Esophagus squamous epithelium (tissue), 5 donors: Measurements from ENCODE around the gene CARMIL1. TPM values are rescaled to one million over a fixed set of nuclear protein-coding genes. Genes with fewer than 3 reads are reported as not detected.

ENCODE experiments used
- DNase-seq: peaks from one replicate; lab custom pipeline; 2025; lab: John Stamatoyannopoulos, UW
- H3K27ac ChIP-seq, 4 donors: fragments of 200-600 bp; sonication (generic); one replicate each; pipeline ENCODE4 v1.5.1; 2016 to 2019; ENCODE audit warnings: mild to moderate bottlenecking in 1 of 4
- H3K27me3 ChIP-seq, 4 donors: fragments of 200-600 bp; sonication (generic); 1 replicate in 3 of 4; 2 replicates in 1 of 4; pipeline versions ENCODE4 v1.5.1 to v1.6.0; 2017 to 2021; ENCODE audit warnings: antibody characterized with exemption in 1 of 4
- H3K36me3 ChIP-seq, 3 donors: fragments of 200-600 bp; sonication (generic); one replicate each; pipeline ENCODE4 v1.5.1; 2016 to 2019
- H3K4me1 ChIP-seq, 3 donors: fragments of 200-600 bp; sonication (generic); one replicate each; pipeline ENCODE4 v1.5.1; 2017 to 2019
- H3K4me3 ChIP-seq, 4 donors: fragments of 200-600 bp; sonication (generic); 1 replicate in 3 of 4; 2 replicates in 1 of 4; pipeline ENCODE4 v1.5.1; 2016 to 2019; ENCODE audit warnings: mild to moderate bottlenecking in 2 of 4, moderate library complexity in 1 of 4
- H3K9me3 ChIP-seq, 3 donors: fragments of 200-600 bp; sonication (generic); one replicate each; pipeline ENCODE4 v1.5.1; 2016 to 2019
- POLR2A ChIP-seq, 4 donors: fragments of 450-650 bp; IDR thresholded peaks; one replicate each; pipeline ENCODE4 v1.6.1; 2017; ENCODE audit warnings: antibody characterized with exemption in 4 of 4, mild to moderate bottlenecking in 4 of 4, moderate library complexity in 3 of 4
- WGBS, 2 donors: methylation state at CpG; one replicate each; pipeline ENCODE4 v1.1.5; 2018; 5-methylcytosine and 5-hydroxymethylcytosine counted together
- intact Hi-C: fragments of 100-400 bp; cut with DNase I; formaldehyde crosslinking; loops from one replicate; pipeline ENCODE4 v1.15.0; 2022
- total RNA-seq, 4 donors: library from RNA; depleted of rRNA; stranded (reverse); fragments of >200 nt; gene quantifications; one replicate each; pipeline ENCODE4 v1.1.0, GENCODE V29; 2016
- TF ChIP-seq, protein P1 (sequence below), 6 experiments: fragments of 450-650 bp in 4 of 6; fragments of 200-600 bp in 2 of 6; sonication (generic) in 2 of 6; IDR thresholded peaks; one replicate each; pipeline ENCODE4 v1.5.1; 2016 to 2019; ENCODE audit warnings: antibody characterized with exemption in 6 of 6, mild to moderate bottlenecking in 4 of 6, moderate library complexity in 4 of 6
- donor health status: DM: yes; HTN: yes; CAD: no.

The CARMIL1 gene
- total RNA-seq, 4 donors from 2014 or later = 7.2 to 19.7 (median 18.3) TPM

DNA sequence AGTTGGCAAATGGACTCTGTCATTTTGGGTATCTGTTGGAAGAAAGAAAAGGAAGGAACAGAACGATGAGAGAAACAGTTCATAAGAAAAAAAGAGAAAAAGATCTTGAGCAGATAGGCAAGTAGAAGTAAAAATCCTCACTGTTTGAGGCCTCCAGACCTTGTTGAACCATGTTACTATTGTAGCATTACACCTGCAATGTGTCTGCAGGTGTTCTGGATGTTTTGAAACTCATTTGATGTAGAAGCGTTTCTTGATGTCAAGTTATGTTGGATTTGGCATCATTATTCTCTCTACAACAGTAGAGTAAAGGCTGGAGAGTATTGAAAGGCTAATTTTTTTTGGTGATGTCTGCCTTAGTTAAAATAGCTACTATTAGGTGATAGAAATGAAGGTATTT is 108.7 kb downstream of the CARMIL1 start:
- H3K4me3 ChIP-seq = no peak overlapping the region
- 66% methylated on average over 2 of the region's 2 CpGs for WGBS, 2 donors
- intact Hi-C loops = no loop called here

GRCh38 chr6:25388776-25389175 is 109.6 kb downstream of the CARMIL1 start:
- Histone ChIP-seq H3K9me3 (no peaks in the 10 kb centered on the region), H3K36me3 (no peaks in the 10 kb centered on the region), H3K4me3 (no peak overlapping the region), H3K27ac (no peak overlapping the region), H3K27me3 (no peaks in the 10 kb centered on the region), H3K4me1 (peaks cover 5 to 26% (median 15%) of the 10 kb centered on the region in 3 donors)
- 50 to 52% methylated on average over 3 of the region's 3 CpGs for WGBS, 2 donors
- intact Hi-C loops = no loop called here
- TF ChIP-seq POLR2A (IDR thresholded peaks at IDR 0.05) = no peak
- no peak for DNase-seq

More for the DNA sequence above, 108.7 kb downstream of the CARMIL1 start:
- DNase-seq = no peak
- H3K27ac ChIP-seq = no peak overlapping the region
- no peaks in the 10 kb centered on the region for H3K9me3 ChIP-seq
- H3K4me1 ChIP-seq = peaks cover 5 to 26% (median 15%) of the 10 kb centered on the region in 3 donors
- no peak for TF ChIP-seq POLR2A (IDR thresholded peaks at IDR 0.05)
- TF ChIP-seq, protein P1, sequence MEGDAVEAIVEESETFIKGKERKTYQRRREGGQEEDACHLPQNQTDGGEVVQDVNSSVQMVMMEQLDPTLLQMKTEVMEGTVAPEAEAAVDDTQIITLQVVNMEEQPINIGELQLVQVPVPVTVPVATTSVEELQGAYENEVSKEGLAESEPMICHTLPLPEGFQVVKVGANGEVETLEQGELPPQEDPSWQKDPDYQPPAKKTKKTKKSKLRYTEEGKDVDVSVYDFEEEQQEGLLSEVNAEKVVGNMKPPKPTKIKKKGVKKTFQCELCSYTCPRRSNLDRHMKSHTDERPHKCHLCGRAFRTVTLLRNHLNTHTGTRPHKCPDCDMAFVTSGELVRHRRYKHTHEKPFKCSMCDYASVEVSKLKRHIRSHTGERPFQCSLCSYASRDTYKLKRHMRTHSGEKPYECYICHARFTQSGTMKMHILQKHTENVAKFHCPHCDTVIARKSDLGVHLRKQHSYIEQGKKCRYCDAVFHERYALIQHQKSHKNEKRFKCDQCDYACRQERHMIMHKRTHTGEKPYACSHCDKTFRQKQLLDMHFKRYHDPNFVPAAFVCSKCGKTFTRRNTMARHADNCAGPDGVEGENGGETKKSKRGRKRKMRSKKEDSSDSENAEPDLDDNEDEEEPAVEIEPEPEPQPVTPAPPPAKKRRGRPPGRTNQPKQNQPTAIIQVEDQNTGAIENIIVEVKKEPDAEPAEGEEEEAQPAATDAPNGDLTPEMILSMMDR (IDR thresholded peaks at IDR 0.05) = no peak
- H3K36me3 ChIP-seq = no peaks in the 10 kb centered on the region
- H3K27me3 ChIP-seq = no peaks in the 10 kb centered on the region

GRCh38 chr6:25389471-25389870 is 110.3 kb downstream of the CARMIL1 start:
- Histone ChIP-seq H3K4me3 (no peak overlapping the region), H3K4me1 (peaks cover 5 to 26% (median 15%) of the 10 kb centered on the region in 3 donors), H3K27ac (peak overlapping the region in 3 of 4 donors; percentile 18 to 58 (median 21)), H3K9me3 (no peaks in the 10 kb centered on the region), H3K36me3 (no peaks in the 10 kb centered on the region), H3K27me3 (no peaks in the 10 kb centered on the region)
- intact Hi-C loops = no loop called here
- 34 to 46% methylated on average over 2 of the region's 2 CpGs for WGBS, 2 donors
- TF ChIP-seq POLR2A (IDR thresholded peaks at IDR 0.05) = no peak
- TF ChIP-seq, protein P1 (IDR thresholded peaks at IDR 0.05) = no peak
- DNase-seq = no peak

DNA sequence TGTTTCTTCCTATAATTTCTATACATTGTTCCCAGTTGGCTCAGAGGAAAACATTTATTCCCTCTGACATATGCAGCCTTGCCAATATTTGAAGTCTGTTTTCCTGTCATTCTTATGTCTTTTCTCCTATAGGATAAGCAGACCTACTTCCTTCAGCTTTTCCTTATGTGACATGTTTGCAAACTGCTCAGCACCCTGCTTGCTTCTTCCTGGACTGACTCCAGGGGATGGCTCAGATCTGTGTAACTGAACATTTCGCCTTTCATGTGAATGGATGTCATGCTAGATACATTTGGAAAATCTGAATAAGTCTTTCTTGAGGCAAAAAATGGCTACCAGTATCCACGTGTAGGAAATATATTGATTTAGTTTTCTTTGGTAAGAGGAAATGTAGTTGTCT is 113.2 kb downstream of the CARMIL1 start:
- WGBS, 2 donors = 30 to 33% methylated on average over 2 of the region's 2 CpGs
- no peak for DNase-seq
- H3K36me3 ChIP-seq = no peaks in the 10 kb centered on the region
- no peaks in the 10 kb centered on the region for H3K9me3 ChIP-seq
- H3K27me3 ChIP-seq = no peaks in the 10 kb centered on the region
- peaks cover 5 to 26% (median 15%) of the 10 kb centered on the region in 3 donors for H3K4me1 ChIP-seq
- intact Hi-C loops = no loop called here
- H3K27ac ChIP-seq = no peak overlapping the region
- no peak overlapping the region for H3K4me3 ChIP-seq
- TF ChIP-seq, protein P1 (IDR thresholded peaks at IDR 0.05) = no peak
- no peak for TF ChIP-seq POLR2A (IDR thresholded peaks at IDR 0.05)

GRCh38 chr6:25395731-25396130 is 116.6 kb downstream of the CARMIL1 start:
- Histone ChIP-seq H3K4me1 (peaks cover 0 to 7% (median 4%) of the 10 kb centered on the region in 3 donors), H3K36me3 (no peaks in the 10 kb centered on the region), H3K9me3 (no peaks in the 10 kb centered on the region), H3K27ac (no peak overlapping the region), H3K27me3 (no peaks in the 10 kb centered on the region), H3K4me3 (no peak overlapping the region)
- intact Hi-C loops = no loop called here
- whole genome bisulfite sequencing, 2 donors = 76 to 84% methylated on average over 5 of the region's 5 CpGs
- TF ChIP-seq, protein P1 (IDR thresholded peaks at IDR 0.05) = no peak
- no peak for TF ChIP-seq POLR2A (IDR thresholded peaks at IDR 0.05)
- no peak for DNase-seq

- 90 to 93% methylated on average over 2 of the region's 2 CpGs for WGBS, 2 donors
- no peaks in the 10 kb centered on the region for H3K9me3 ChIP-seq
Measured at GRCh38 chr6:25397406-25397805, 118.2 kb downstream of the CARMIL1 start.

More at GRCh38 chr6:25397406-25397805, 118.2 kb downstream of the CARMIL1 start:
- Histone ChIP-seq H3K4me1 (peaks cover 0 to 15% (median 8%) of the 10 kb centered on the region in 3 donors), H3K27ac (no peak overlapping the region), H3K36me3 (no peaks in the 10 kb centered on the region), H3K4me3 (no peak overlapping the region), H3K27me3 (no peaks in the 10 kb centered on the region)
- DNase-seq = no peak
- intact Hi-C loops = no loop called here
- no peak for TF ChIP-seq POLR2A (IDR thresholded peaks at IDR 0.05)
- TF ChIP-seq, protein P1 (IDR thresholded peaks at IDR 0.05) = no peak
